K562 (cell line): Measurements from ENCODE around the gene LRFN4. TPM values are rescaled to one million over a fixed set of nuclear protein-coding genes. Genes with fewer than 3 reads are reported as not detected.

Experiments
- ARID1B ChIP-seq: fragments of 450-650 bp; IDR thresholded peaks from 2 replicates; pipeline ENCODE4 v1.6.1; 2016; ENCODE audit warnings: antibody characterized with exemption, mild to moderate bottlenecking, inconsistent platforms
- FOXA1 ChIP-seq: fragments of 450-650 bp; IDR thresholded peaks from 2 replicates; pipeline ENCODE4 v1.6.1; 2016; ENCODE audit warnings: mild to moderate bottlenecking, borderline replicate concordance
- MTA1 ChIP-seq: fragments of 450-650 bp; IDR thresholded peaks from 2 replicates; pipeline ENCODE4 v1.6.1; 2017; ENCODE audit warnings: borderline replicate concordance
- NR2F6 ChIP-seq: fragments of 450-650 bp; formaldehyde crosslinking; IDR thresholded peaks from 2 replicates; pipeline ENCODE4 v1.4.0; 2020; ENCODE audit warnings: mild to moderate bottlenecking
- ZNF347 ChIP-seq: fragments of 450-650 bp; formaldehyde crosslinking; IDR thresholded peaks from 2 replicates; pipeline ENCODE4 v1.4.0; 2020; ENCODE audit warnings: low read depth, mild to moderate bottlenecking, moderate library complexity
- ZNF586 ChIP-seq: fragments of 450-650 bp; formaldehyde crosslinking; conservative IDR thresholded peaks from 2 replicates; pipeline ENCODE4 v1.4.0; 2020; ENCODE audit warnings: mild to moderate bottlenecking, moderate library complexity
- ZNF707 ChIP-seq: fragments of 250-450 bp; sonication (Bioruptor Pico); conservative IDR thresholded peaks from 2 replicates; pipeline ENCODE4 v1.8.0; 2022; ENCODE audit warnings: inconsistent platforms, mild to moderate bottlenecking, moderate library complexity
- polyA plus RNA-seq, 8 experiments: library from polyadenylated mRNA; depleted of rRNA in 4 of 8; stranded (reverse) in 5 of 8; unstranded in 3 of 8; fragments of >200 nt; fragmentation: Nextera tagmentation in 2 of 8; fragmentation: Illumina TruSeq in 1 of 8; extraction: Ambion mirVana in 2 of 8; extraction: Trizol in 1 of 8; gene quantifications; 2 replicates each; pipeline versions ENCODE4 v1.2.1 to v1.2.3, GENCODE V29; 2011 to 2014; ENCODE audit warnings: inconsistent platforms in 1 of 8, missing spikeins in 1 of 8
- total RNA-seq, 7 experiments: library from RNA; depleted of rRNA in 6 of 7; stranded (reverse); fragments of >200 nt in 6 of 7; fragmentation: Illumina TruSeq in 2 of 7; extraction: Trizol in 2 of 7; gene quantifications; 2 replicates each; pipeline versions ENCODE4 v1.2.1 to v1.2.3, GENCODE V29; 2011 to 2021; ENCODE audit warnings: low replicate concordance in 1 of 7
- TF ChIP-seq, protein P1 (sequence below), 2 experiments: fragments of 450-650 bp in 1 of 2; sonication (generic) in 1 of 2; formaldehyde crosslinking in 1 of 2; IDR thresholded peaks; 2 replicates each; pipeline versions ENCODE4 v1.7.1 to v1.9.0; 2016 to 2022; ENCODE audit warnings: inconsistent platforms in 1 of 2, mild to moderate bottlenecking in 1 of 2, missing genetic modification reagents in 1 of 2

Gene LRFN4
- total and polyA plus RNA-seq, 9 of the 15 experiments (the other 6 are each of a cell fraction or from before 2014, with no cell fraction given): 0.10 to 60.1 (median 6.7) TPM

DNA sequence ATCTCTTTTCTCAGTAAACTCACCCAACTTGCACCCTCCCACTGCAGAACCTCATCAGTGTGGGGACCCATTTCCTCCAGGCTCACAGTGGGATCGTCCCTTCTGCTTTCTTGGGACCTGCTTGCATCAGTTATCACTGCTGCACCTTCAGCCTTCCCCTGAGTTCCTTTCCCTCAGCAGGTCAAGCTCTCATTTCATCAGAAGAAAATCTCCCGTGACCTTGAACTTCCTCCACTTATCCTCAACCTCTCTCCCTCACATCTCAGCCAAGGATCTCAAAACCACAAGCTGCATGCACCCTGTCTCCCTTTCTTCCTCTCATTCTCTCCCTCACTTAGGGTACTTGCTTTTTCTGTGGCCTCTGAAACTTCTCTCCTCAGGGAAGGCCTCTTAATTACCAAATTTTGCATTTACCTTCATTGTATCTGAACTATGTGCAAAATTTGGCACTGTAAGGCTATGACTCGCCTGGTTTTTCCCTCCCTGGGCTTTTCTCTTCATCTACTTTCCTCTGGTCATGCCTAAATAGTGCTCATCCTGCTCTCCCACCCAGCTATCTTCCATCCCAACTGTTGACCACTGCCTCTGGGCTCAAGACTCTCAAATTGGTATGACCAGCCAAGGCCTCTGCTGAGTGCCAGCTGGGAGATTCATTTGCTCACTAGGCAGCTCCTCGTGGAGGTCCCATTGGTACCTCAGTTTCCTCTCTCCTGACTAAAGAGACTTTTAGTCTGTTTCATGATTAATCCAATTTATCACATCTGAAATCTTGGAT, 16.4 kb upstream of the LRFN4 start (continued):
- TF ChIP-seq, protein P1, sequence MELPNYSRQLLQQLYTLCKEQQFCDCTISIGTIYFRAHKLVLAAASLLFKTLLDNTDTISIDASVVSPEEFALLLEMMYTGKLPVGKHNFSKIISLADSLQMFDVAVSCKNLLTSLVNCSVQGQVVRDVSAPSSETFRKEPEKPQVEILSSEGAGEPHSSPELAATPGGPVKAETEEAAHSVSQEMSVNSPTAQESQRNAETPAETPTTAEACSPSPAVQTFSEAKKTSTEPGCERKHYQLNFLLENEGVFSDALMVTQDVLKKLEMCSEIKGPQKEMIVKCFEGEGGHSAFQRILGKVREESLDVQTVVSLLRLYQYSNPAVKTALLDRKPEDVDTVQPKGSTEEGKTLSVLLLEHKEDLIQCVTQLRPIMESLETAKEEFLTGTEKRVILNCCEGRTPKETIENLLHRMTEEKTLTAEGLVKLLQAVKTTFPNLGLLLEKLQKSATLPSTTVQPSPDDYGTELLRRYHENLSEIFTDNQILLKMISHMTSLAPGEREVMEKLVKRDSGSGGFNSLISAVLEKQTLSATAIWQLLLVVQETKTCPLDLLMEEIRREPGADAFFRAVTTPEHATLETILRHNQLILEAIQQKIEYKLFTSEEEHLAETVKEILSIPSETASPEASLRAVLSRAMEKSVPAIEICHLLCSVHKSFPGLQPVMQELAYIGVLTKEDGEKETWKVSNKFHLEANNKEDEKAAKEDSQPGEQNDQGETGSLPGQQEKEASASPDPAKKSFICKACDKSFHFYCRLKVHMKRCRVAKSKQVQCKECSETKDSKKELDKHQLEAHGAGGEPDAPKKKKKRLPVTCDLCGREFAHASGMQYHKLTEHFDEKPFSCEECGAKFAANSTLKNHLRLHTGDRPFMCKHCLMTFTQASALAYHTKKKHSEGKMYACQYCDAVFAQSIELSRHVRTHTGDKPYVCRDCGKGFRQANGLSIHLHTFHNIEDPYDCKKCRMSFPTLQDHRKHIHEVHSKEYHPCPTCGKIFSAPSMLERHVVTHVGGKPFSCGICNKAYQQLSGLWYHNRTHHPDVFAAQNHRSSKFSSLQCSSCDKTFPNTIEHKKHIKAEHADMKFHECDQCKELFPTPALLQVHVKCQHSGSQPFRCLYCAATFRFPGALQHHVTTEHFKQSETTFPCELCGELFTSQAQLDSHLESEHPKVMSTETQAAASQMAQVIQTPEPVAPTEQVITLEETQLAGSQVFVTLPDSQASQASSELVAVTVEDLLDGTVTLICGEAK (IDR thresholded peaks at IDR 0.05): 0 out of 2 replicates have a peak, but pooled peaks have one; percentile 24
- TF ChIP-seq, protein P1 (CRISPR knock-in tag; IDR thresholded peaks at IDR 0.05): no peak
- peak; percentile 47; the same call in 1 of the 2 replicates for TF ChIP-seq ARID1B
- TF ChIP-seq ZNF586 (CRISPR knock-in tag): no peak
- no peak for TF ChIP-seq NR2F6
- peak; percentile 76; the same call in 1 of the 2 replicates for TF ChIP-seq MTA1
- no peak for TF ChIP-seq ZNF347
- no peak for TF ChIP-seq ZNF707 (CRISPR knock-in tag)
- no peak for TF ChIP-seq FOXA1
